ENCODE data around the gene PGP.

The PGP gene

GRCh38 chr16:2200313-2200712 lies 14.3 kb downstream of the PGP start:
- no peaks in the 10 kb centered on the region for H3K27me3 ChIP-seq (ENCODE audit: low read length)
- no peak overlapping the region for H3K27ac ChIP-seq (ENCODE audit: low read depth, low read length)
- H3K4me3 ChIP-seq (ENCODE audit: insufficient read depth, low read length, poor library complexity, severe bottlenecking), result no peak overlapping the region
- H3F3A ChIP-seq (ENCODE audit: insufficient read depth), result 0 out of 2 replicates have a peak, but pooled peaks cover 8% of the 10 kb centered on the region
- no peaks in the 10 kb centered on the region for H3K9me3 ChIP-seq (ENCODE audit: insufficient read depth, low read length)
- no peaks in the 10 kb centered on the region for H3K36me3 ChIP-seq (ENCODE audit: low read length)
- H3K79me2 ChIP-seq (ENCODE audit: insufficient read depth, low read length), result no peaks in the 10 kb centered on the region
- no peaks in the 10 kb centered on the region for H4K20me1 ChIP-seq (ENCODE audit: low read depth, low read length)
- H3K9ac ChIP-seq (ENCODE audit: low read length), result no peak overlapping the region
- no peak overlapping the region for H3K4me2 ChIP-seq (ENCODE audit: low read depth, low read length, poor library complexity, severe bottlenecking)
- TF ChIP-seq CTCF (IDR thresholded peaks at IDR 0.05; ENCODE audit: insufficient read depth, low read length, poor library complexity, severe bottlenecking) (no peak), EZH2phosphoT487 (conservative IDR thresholded peaks at IDR 0.05; ENCODE audit: low read length) (no peak)
- H3K9me2 ChIP-seq (replicated peaks; ENCODE audit: insufficient read depth, low read length), result no peaks in the 10 kb centered on the region
- no peak overlapping the region for H2AFZ ChIP-seq (ENCODE audit: low read depth, low read length, severe bottlenecking)

DNA sequence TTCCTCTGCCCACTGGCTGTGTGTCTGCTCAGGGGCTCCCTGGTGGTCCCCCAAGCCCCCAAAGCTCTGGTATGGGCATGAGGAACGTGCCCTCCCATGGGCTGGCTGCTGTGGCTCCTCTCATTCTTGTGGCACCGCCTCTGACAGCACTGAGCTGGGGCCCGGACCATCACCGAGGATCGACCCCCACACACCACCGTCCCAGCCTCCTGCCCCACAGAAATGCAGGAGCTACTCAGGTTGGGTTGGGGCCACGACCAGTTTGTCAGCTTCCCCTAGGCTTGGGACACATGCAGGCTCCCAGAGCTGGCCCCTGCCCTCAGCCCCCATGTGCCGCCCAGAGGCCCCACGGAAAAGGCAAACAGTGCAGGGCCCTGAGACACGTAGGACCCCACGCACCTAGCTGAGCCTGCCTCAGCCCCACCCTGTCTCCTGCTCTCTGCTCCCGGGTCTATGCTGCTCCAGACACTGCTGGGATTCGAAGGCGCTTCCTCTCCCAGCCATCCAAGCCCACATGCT lies 15.0 kb downstream of the PGP start:
- no peaks in the 10 kb centered on the region for H3K27me3 ChIP-seq (ENCODE audit: low read length)
- no peak overlapping the region for H3K4me3 ChIP-seq (ENCODE audit: insufficient read depth, low read length, poor library complexity, severe bottlenecking)
- H3K79me2 ChIP-seq (ENCODE audit: insufficient read depth, low read length), result no peaks in the 10 kb centered on the region
- H2AFZ ChIP-seq (ENCODE audit: low read depth, low read length, severe bottlenecking), result no peak overlapping the region
- no peaks in the 10 kb centered on the region for H3K9me2 ChIP-seq (replicated peaks; ENCODE audit: insufficient read depth, low read length)
- H3K9me3 ChIP-seq (ENCODE audit: insufficient read depth, low read length), result no peaks in the 10 kb centered on the region
- H3K36me3 ChIP-seq (ENCODE audit: low read length), result no peaks in the 10 kb centered on the region
- H3K4me2 ChIP-seq (ENCODE audit: low read depth, low read length, poor library complexity, severe bottlenecking), result no peak overlapping the region
- 0 out of 2 replicates have a peak, but pooled peaks cover 8% of the 10 kb centered on the region for H3F3A ChIP-seq (ENCODE audit: insufficient read depth)
- H3K27ac ChIP-seq (ENCODE audit: low read depth, low read length), result no peak overlapping the region
- TF ChIP-seq EZH2phosphoT487 (conservative IDR thresholded peaks at IDR 0.05; ENCODE audit: low read length) (no peak), CTCF (IDR thresholded peaks at IDR 0.05; ENCODE audit: insufficient read depth, low read length, poor library complexity, severe bottlenecking) (no peak)
- no peak overlapping the region for H3K9ac ChIP-seq (ENCODE audit: low read length)
- no peaks in the 10 kb centered on the region for H4K20me1 ChIP-seq (ENCODE audit: low read depth, low read length)

- no peak overlapping the region for H3K4me2 ChIP-seq (ENCODE audit: low read depth, low read length, poor library complexity, severe bottlenecking)
- H3K9me2 ChIP-seq (replicated peaks; ENCODE audit: insufficient read depth, low read length), result no peaks in the 10 kb centered on the region
- H3K4me3 ChIP-seq (ENCODE audit: insufficient read depth, low read length, poor library complexity, severe bottlenecking), result no peak overlapping the region
- H4K20me1 ChIP-seq (ENCODE audit: low read depth, low read length), result no peaks in the 10 kb centered on the region
- H3K9me3 ChIP-seq (ENCODE audit: insufficient read depth, low read length), result no peaks in the 10 kb centered on the region
- H3F3A ChIP-seq (ENCODE audit: insufficient read depth), result 0 out of 2 replicates have a peak, but pooled peaks cover 8% of the 10 kb centered on the region
- TF ChIP-seq CTCF (IDR thresholded peaks at IDR 0.05; ENCODE audit: insufficient read depth, low read length, poor library complexity, severe bottlenecking), result no peak
- TF ChIP-seq EZH2phosphoT487 (conservative IDR thresholded peaks at IDR 0.05; ENCODE audit: low read length), result no peak
- no peak overlapping the region for H3K27ac ChIP-seq (ENCODE audit: low read depth, low read length)
- no peaks in the 10 kb centered on the region for H3K27me3 ChIP-seq (ENCODE audit: low read length)
- H3K36me3 ChIP-seq (ENCODE audit: low read length), result no peaks in the 10 kb centered on the region
- H3K9ac ChIP-seq (ENCODE audit: low read length), result no peak overlapping the region
- no peak overlapping the region for H2AFZ ChIP-seq (ENCODE audit: low read depth, low read length, severe bottlenecking)
- no peaks in the 10 kb centered on the region for H3K79me2 ChIP-seq (ENCODE audit: insufficient read depth, low read length)
These were observed 15.5 kb downstream of the PGP start for GRCh38 chr16:2199095-2199494.
